22Rv1 (cell line): ENCODE results near the gene GDPD1.

Experiments used
- ZFX ChIP-seq: fragments of 450-650 bp; IDR thresholded peaks from 2 replicates; pipeline ENCODE4 v1.6.1; 2017; ENCODE audit warnings: antibody characterized with exemption, borderline replicate concordance
- TF ChIP-seq, protein P1 (sequence below): fragments of 450-650 bp; IDR thresholded peaks from 2 replicates; pipeline ENCODE4 v1.5.1; 2017; ENCODE audit warnings: mild to moderate bottlenecking

DNA sequence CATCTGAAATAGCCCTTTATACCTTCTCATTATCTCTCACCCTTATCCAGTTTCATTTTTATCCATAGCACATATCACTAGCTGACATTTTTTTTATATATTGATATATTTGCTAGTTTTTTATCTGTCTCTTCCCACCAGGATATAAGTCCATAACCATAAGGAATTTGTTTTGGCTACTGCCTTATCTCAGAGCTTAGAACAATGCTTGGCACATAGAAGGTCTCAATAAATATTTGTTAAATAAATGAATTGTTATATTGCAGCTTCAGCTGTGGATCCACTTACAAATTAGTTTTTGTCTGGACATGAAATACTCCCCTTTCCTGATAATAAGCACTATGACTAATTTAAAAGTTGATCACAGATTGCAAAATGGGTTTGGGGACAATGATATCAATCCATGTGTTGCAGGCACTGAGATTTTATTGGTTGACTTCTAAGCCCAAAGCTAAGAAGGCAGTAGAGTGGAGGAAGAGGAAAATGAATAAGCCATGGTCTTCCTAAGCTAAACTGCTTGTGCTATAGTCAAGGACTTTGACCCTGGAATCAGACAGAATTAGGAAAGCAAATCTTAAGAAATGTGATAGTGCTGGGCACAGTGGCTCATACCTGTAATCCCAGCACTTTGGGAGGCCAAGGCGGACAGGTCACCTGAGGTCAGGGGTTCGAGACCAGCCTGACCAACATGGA, 79.2 kb downstream of the GDPD1 start:
- TF ChIP-seq, protein P1, sequence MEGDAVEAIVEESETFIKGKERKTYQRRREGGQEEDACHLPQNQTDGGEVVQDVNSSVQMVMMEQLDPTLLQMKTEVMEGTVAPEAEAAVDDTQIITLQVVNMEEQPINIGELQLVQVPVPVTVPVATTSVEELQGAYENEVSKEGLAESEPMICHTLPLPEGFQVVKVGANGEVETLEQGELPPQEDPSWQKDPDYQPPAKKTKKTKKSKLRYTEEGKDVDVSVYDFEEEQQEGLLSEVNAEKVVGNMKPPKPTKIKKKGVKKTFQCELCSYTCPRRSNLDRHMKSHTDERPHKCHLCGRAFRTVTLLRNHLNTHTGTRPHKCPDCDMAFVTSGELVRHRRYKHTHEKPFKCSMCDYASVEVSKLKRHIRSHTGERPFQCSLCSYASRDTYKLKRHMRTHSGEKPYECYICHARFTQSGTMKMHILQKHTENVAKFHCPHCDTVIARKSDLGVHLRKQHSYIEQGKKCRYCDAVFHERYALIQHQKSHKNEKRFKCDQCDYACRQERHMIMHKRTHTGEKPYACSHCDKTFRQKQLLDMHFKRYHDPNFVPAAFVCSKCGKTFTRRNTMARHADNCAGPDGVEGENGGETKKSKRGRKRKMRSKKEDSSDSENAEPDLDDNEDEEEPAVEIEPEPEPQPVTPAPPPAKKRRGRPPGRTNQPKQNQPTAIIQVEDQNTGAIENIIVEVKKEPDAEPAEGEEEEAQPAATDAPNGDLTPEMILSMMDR = no peak
- TF ChIP-seq ZFX = no peak
